GM12891 (cell line): ENCODE measurements around the gene SH3BGRL.

ENCODE experiments used
- PAX5 ChIP-seq: IDR thresholded peaks from 2 replicates; pipeline ENCODE4 v1.6.1; 2011; ENCODE audit warnings: low read length, moderate library complexity, mild to moderate bottlenecking; ENCODE audit not compliant: insufficient read depth, severe bottlenecking
- POLR2A ChIP-seq: IDR thresholded peaks from 2 replicates; pipeline ENCODE4 v1.6.1; 2011; ENCODE audit warnings: low read depth, low read length, control low read depth
- POLR2AphosphoS5 ChIP-seq: IDR thresholded peaks from 2 replicates; pipeline ENCODE4 v1.6.1; 2011; ENCODE audit warnings: low read depth, low read length, control low read depth
- TAF1 ChIP-seq: IDR thresholded peaks from 2 replicates; pipeline ENCODE4 v1.6.1; 2011; ENCODE audit warnings: low read depth, low read length, control low read depth

DNA sequence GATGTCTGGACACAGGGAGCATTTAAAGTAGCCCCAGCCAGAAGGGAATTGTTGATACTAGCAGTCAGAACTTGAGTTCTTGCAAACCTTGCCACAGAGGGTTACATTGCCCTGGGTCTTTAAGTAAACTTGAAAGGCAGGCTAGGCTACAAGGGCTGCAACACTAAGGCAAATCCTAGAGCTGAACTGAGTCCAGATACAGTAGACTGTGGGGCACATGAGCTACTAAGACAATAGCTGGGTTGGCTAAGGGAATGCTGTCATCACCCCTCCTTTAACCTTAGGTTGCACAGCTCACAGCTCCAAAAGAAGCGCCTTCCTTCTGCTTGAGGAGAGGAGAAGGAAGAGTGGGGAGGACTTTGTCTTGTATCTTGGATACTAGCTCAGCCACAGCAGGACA, 35.6 kb downstream of the SH3BGRL start:
- TF ChIP-seq POLR2A = no peak
- no peak for TF ChIP-seq TAF1
- no peak for TF ChIP-seq PAX5
- TF ChIP-seq POLR2AphosphoS5 = no peak
